GM12874 (cell line): ENCODE data around the gene NPIPB6.
"Not testable (repeated sequence)": the region's sequence is repeated elsewhere in the genome, so short reads cannot be mapped to it uniquely, and the experiment has no call there.

ENCODE experiments used
- TF ChIP-seq, protein P1 (sequence below): IDR thresholded peaks from 2 replicates; pipeline ENCODE4 v1.5.1; 2011; ENCODE audit warnings: low read depth, mild to moderate bottlenecking, control low read depth, low read length, moderate library complexity; ENCODE audit not compliant: insufficient read depth

NPIPB6 gene

DNA sequence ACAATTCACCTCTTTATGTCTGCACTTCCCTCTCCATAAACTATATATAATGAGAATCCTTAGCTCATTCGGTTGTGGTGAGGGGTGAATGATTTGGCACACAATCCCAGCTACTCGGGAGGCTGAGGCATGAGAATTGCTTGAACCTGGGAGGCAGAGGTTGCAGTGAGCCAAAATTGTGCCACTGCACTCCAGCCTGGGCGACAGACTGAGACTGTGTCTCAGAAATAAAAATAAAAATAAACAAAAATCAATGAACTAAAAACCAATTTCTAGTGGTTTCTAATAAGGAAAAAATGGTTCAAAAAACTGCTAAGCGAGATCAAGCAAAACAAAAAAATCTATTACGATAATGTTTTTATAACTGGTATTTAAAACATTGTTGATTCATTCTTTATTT is at the start of gene NPIPB6:
Gene NPIPB6 (minus strand): TSS at position 101 of the 400 bp plus-strand sequence. CDS start 686 bp downstream, outside the sequence.
- TF ChIP-seq, protein P1, sequence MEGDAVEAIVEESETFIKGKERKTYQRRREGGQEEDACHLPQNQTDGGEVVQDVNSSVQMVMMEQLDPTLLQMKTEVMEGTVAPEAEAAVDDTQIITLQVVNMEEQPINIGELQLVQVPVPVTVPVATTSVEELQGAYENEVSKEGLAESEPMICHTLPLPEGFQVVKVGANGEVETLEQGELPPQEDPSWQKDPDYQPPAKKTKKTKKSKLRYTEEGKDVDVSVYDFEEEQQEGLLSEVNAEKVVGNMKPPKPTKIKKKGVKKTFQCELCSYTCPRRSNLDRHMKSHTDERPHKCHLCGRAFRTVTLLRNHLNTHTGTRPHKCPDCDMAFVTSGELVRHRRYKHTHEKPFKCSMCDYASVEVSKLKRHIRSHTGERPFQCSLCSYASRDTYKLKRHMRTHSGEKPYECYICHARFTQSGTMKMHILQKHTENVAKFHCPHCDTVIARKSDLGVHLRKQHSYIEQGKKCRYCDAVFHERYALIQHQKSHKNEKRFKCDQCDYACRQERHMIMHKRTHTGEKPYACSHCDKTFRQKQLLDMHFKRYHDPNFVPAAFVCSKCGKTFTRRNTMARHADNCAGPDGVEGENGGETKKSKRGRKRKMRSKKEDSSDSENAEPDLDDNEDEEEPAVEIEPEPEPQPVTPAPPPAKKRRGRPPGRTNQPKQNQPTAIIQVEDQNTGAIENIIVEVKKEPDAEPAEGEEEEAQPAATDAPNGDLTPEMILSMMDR, result not testable (repeated sequence)

DNA sequence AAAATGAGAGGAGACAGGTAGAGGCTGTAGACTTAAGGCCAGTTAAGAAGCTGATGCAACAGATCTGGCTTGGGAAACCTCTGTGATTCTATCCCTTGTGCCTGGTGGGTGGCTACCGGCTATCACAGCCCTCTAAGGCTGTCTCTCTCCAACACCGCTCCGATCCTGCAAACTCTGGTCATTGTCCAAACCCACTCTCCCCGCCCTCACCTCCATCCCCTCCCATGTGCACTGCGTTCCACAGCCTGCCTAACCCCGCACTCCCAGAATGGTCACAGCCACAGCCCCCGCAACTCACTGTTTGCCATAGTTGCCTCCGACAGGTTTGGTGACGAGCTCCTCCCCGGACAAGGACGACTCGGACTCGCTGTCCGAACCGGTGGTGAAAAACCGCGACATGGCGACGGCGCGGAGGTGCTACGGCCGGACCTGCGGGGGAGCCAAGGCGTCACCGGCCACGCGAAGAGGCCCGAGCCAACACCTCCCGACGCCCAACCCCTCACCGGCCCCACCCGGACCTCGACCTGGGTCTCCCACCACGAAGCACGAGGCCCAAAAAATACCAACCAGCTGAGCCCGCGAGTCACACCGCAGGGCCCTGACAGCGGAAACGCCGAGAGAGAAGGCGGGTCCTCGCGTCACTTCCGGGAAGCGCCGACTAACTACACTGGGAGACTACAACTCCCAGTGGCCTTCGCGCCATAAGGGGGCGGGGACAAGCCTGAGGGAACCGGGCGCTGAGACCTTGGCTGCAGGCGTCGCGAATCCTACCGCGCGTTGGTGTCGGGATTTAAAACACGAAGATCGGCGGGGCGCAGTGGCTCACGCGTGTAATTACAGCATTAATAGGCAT is 40.1 kb upstream of the NPIPB6 start, which contains the start of gene EIF3CL:
Gene EIF3CL (minus strand): TSS at position 622 of the 853 bp plus-strand sequence. CDS start 223 bp downstream, at position 399.
- TF ChIP-seq, protein P1, result not testable (repeated sequence)

DNA sequence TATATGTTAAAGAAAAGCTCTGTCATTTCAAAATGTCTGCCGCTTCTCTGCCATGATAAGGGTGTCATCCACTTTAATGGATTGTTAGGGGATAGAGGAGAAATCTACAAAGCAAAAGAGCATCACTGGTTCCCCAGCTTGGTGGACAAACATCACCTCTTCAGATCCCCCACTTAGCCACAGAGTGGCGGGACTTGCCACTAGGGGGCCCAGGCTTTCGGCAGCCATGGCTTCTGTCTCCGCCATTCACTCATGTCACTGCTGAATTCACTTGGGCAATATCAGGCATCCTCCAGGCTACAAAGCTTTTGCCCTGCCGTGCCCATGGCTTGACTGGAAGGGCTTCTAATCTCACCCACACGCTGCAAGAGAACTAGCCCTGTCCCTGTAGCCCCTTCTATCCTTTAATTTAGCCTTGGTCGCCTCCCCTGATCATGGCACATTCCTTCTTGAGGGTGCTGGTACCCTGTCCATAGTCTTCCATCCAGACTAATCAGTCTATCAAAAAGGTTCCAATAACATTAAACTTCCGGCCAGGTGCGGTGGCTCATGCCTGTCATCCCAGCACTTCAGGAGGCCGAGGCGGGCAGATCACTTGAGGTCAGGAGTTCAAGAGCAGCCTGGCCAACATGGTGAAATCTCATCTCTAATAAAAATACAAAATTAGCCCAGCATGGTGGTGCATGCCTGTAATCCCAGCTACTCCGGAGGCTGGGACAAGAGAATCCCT is 36.3 kb downstream of the NPIPB6 start:
- TF ChIP-seq, protein P1, result peak; percentile 96

DNA sequence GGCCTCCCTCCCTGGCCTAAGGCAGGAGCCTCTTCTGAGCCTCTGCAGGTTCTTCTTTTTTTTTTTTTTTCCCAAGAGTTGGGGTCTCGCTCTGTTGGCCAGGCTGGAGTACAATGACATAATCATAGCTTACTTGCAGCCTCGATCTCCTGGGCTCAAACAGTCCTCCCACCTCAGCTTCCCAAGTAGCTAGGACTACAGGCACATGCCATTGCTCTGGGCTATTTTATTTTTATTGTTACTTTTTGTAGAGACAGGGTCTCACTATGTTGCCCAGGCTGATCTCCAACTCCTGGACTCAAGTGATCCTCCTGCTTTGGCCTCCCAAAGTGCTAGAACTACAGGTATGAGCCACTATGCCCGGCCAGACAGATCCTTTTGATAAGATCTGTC is 38.4 kb downstream of the NPIPB6 start:
- TF ChIP-seq, protein P1, result no peak

DNA sequence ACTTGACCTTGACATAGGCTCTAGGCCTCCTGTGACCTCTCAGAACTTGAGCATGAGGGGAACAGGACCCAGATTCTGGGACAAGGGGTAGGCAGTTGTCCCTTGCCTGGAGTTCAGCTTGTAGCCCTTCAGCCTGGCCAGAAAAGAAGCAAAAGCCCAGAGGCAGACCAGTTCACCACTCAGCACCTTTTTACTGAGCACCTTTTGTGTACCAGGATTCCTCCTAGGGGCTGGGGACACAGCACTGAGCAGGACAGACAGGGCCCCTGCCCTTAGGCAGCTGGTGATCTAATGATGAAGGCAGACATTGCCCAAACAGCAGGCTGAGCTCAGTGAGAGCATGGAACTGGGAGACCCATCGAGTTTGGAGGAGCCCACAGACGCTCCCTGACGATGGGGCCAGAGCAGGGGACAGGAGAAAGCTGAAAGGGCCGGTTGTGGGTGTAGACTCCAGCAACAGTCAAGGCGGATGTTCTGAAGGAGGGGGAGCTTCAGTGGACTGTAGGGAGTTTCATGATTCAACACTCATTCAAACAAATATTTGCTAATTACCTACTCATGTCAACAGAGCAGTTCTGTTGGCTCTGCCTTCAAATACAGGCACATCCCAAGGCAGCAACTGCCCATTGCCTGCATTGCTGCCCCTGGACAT is 38.9 kb downstream of the NPIPB6 start:
- TF ChIP-seq, protein P1, result no peak

DNA sequence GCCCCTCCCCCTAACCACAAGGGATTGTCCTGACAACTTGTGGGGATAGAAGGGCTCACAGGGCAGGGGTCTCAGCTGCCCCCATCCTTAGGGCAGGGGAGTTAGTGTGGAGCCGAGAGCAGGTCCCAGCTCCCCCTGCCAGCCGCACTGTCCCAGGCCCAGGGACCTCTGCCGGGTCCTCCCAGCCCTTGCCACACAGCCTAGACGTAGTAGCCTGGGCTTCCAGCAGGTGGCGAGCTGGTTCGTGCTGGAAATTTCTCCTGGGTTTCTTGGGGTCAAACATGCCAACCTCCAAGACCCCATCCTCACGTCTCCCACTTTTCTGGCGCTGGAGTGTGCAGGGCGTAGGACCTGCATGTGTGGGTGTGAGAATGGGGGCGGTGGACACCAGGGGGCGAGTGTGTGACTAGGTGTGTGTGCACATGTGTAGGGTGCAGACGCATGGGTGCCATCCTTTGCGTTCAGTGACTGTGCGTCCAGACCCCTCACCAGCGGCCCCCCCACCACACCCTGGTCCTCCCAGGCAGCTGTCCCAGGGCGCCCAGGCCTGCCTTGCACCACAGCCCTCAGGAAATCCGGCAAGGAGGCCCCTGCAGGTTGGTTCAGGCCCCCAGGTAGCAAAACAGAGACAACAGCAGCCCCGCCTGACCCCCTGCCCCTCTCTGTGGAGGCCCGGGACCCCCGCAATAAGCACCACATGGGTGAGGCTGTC is 41.5 kb downstream of the NPIPB6 start:
- TF ChIP-seq, protein P1, result peak; percentile 90
